KMS-11 (cell line): Measurements from ENCODE around the gene TMEM95.

Experiments used
- H2AFZ ChIP-seq: fragments of 200-600 bp; sonication (generic); 2 replicates; pipeline ENCODE4 v1.6.1; 2016; ENCODE audit warnings: antibody characterized with exemption, mixed run types, low read depth
- H3K27ac ChIP-seq: fragments of 200-600 bp; sonication (generic); 2 replicates; pipeline ENCODE4 v1.6.1; 2016; ENCODE audit warnings: mild to moderate bottlenecking, mixed run types
- H3K27me3 ChIP-seq: fragments of 200-600 bp; sonication (generic); 2 replicates; pipeline ENCODE4 v1.6.1; 2017; ENCODE audit warnings: mild to moderate bottlenecking, low read depth, mixed run types, moderate library complexity; ENCODE audit not compliant: insufficient read depth
- H3K36me3 ChIP-seq: fragments of 200-600 bp; sonication (generic); 2 replicates; pipeline ENCODE4 v1.6.1; 2017; ENCODE audit warnings: mild to moderate bottlenecking, mixed run types; ENCODE audit not compliant: insufficient read depth
- H3K4me1 ChIP-seq: fragments of 200-600 bp; sonication (generic); 2 replicates; pipeline ENCODE4 v1.6.1; 2016; ENCODE audit warnings: mild to moderate bottlenecking, low read depth, mixed run types; ENCODE audit not compliant: poor library complexity, severe bottlenecking
- H3K4me2 ChIP-seq: fragments of 200-600 bp; sonication (generic); 2 replicates; pipeline ENCODE4 v1.7.0; 2016; ENCODE audit warnings: mild to moderate bottlenecking, mixed run types
- H3K4me3 ChIP-seq: fragments of 200-600 bp; sonication (generic); IDR thresholded peaks from 2 replicates; pipeline ENCODE4 v1.6.1; 2017; ENCODE audit warnings: low read depth, low read length, mixed read lengths; ENCODE audit not compliant: insufficient read depth
- H3K79me2 ChIP-seq: fragments of 200-600 bp; sonication (generic); 2 replicates; pipeline ENCODE4 v1.6.1; 2016; ENCODE audit warnings: low read depth, mixed run types; ENCODE audit not compliant: insufficient read depth
- H3K9ac ChIP-seq: fragments of 200-600 bp; sonication (generic); 2 replicates; pipeline ENCODE4 v1.6.1; 2016; ENCODE audit warnings: mild to moderate bottlenecking, mixed run types
- H4K20me1 ChIP-seq: fragments of 200-600 bp; sonication (generic); 2 replicates; pipeline ENCODE4 v1.6.1; 2016; ENCODE audit warnings: mild to moderate bottlenecking, mixed run types; ENCODE audit not compliant: insufficient read depth
- CTCF ChIP-seq: fragments of 200-600 bp; sonication (generic); conservative IDR thresholded peaks from 2 replicates; pipeline ENCODE4 v1.6.1; 2017; ENCODE audit warnings: low read depth, mild to moderate bottlenecking, antibody characterized with exemption, low read length, moderate library complexity, mixed read lengths

The TMEM95 gene

DNA sequence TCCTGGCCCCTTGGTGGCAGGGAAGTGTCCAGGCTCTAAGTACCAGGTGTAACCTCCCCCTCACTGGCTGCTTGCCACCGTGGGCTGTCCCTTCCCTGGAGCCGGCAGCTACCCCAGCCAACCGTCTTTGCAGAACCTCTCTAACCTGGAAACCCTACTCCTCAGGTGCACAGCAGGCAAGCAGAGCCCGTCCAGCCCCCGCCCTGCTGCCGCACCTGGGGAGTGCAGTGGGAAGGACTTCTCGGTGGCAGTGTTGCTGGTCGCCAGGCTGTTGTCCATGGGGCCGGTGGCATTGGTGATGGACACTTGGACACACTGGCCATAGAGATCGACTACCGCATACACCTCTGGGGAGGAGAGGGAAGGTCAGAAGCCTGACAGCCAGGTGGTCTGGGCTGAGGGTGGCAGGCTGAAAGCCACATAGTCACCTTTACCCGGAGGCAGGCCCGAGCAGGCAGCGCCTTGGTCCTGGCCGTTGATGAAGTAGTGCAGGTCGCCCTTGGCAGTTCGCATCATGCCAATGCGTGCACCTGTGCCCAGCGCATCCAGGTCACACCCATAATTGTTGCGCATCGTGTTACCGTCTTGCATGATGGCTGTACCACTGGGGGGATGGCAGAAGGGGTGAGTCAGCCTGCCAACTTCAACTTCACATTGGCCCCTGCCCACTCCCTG is 32.3 kb upstream of the TMEM95 start:
- H4K20me1 ChIP-seq: no peaks in the 10 kb centered on the region
- TF ChIP-seq CTCF: no peak
- H2AFZ ChIP-seq: no peak overlapping the region
- no peaks in the 10 kb centered on the region for H3K4me1 ChIP-seq
- H3K36me3 ChIP-seq: no peaks in the 10 kb centered on the region
- no peaks in the 10 kb centered on the region for H3K79me2 ChIP-seq
- H3K4me3 ChIP-seq: no peak overlapping the region
- no peaks in the 10 kb centered on the region for H3K27me3 ChIP-seq
- H3K27ac ChIP-seq: no peak overlapping the region
- H3K9ac ChIP-seq: no peak overlapping the region
- no peak overlapping the region for H3K4me2 ChIP-seq

DNA sequence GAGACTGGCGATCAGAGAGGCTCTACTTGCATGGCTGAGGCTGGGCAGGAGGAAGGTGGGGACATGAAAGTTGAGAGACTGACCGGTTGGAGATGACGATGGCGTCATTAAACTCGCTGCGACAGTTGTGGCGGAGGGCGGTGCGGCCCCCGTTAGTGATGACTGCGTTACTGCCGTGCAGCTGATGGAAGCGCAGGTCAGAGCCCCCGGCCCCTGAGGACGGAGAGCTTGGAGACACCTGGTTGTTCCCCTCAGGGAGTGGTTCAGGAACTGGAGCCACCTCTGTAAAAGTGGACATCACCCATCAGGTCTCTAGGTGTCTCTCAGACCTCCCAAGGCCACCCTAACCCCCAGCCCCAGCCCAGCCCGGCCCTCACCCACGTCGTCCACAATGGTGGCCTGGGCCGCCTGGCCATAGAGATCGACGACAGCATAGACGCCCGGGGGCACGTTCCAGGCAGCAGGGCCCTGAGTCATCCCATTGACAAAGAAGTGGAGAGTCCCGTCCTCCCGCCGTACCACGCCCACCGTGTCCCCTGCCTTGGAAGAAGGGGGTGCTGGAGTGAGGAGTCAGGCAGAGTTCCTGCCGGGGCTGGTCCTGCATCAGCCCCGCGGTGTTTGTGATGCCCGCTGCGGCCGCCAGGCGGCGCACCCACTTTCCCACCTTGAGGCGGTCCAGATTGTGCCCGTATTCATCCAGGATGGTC is 31.1 kb upstream of the TMEM95 start:
- Histone ChIP-seq H3K4me1 (no peaks in the 10 kb centered on the region), H3K27me3 (no peaks in the 10 kb centered on the region), H3K79me2 (no peaks in the 10 kb centered on the region), H3K9ac (no peak overlapping the region), H3K36me3 (no peaks in the 10 kb centered on the region), H3K4me2 (no peak overlapping the region), H4K20me1 (no peaks in the 10 kb centered on the region), H3K4me3 (no peak overlapping the region), H3K27ac (no peak overlapping the region), H2AFZ (no peak overlapping the region)
- TF ChIP-seq CTCF: no peak

DNA sequence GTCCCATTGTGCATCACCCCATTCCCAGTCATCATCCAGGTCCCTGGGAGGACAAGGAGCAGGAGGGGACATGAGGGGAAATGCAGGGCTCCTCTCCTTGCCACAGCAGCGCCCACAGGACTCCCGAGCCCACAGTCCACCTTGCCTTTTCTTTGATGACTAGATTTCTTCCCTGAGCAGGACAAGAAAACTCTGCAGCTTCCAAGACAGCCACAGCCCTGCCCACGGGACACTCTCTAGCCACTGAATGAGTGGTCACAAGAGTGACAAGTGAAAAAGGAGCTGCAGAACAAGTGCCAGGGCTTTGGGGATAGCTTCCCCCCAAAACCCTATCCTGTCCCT is 30.5 kb upstream of the TMEM95 start:
- Histone ChIP-seq H3K4me3 (no peak overlapping the region), H3K27ac (no peak overlapping the region), H3K4me2 (no peak overlapping the region), H3K79me2 (no peaks in the 10 kb centered on the region), H3K4me1 (no peaks in the 10 kb centered on the region), H3K36me3 (no peaks in the 10 kb centered on the region), H4K20me1 (no peaks in the 10 kb centered on the region), H2AFZ (no peak overlapping the region), H3K27me3 (no peaks in the 10 kb centered on the region), H3K9ac (no peak overlapping the region)
- TF ChIP-seq CTCF: no peak

DNA sequence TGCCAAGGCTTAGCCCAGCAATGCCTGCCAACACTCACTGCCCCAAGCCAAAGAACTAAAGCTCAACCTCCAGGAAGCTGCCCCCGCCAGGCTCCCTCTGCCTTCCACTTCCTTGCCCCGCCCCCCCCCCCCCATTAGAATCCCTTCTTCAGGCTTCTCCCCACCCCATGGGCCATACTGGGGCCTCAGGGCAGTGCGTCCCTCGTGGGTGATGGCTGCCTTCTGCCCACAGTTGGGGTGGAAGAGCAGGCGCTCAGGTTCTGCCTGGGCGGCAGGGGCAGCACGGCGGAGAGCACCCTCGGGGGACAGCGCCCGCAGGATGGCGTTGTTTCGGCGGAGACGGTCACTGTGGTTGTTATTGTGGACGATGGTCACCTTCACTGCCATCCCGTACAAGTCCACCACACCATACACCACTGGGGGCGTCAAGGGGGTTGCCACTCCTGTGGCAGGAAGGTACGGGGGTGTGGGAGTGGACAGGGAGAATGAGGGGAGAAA is 29.9 kb upstream of the TMEM95 start:
- Histone ChIP-seq H3K4me3 (no peak overlapping the region), H3K4me2 (no peak overlapping the region), H3K27me3 (no peaks in the 10 kb centered on the region), H3K79me2 (no peaks in the 10 kb centered on the region), H2AFZ (no peak overlapping the region), H3K4me1 (no peaks in the 10 kb centered on the region), H3K9ac (no peak overlapping the region), H3K27ac (no peak overlapping the region), H4K20me1 (no peaks in the 10 kb centered on the region), H3K36me3 (no peaks in the 10 kb centered on the region)
- TF ChIP-seq CTCF: no peak
